NCI-H1436 treated with DMSO at 0.1 percent for 48 hours (cell line): ENCODE measurements around the gene SPATA24.
"Not testable (repeated sequence)": the region's sequence is repeated elsewhere in the genome, so short reads cannot be mapped to it uniquely, and the experiment has no call there.

Experiments
- DNase-seq: peaks from one replicate; lab custom pipeline; 2025; lab: John Stamatoyannopoulos, UW

SPATA24 gene

GRCh38 chr5:139403787-139404483 is at the start of gene SPATA24:
SPATA24 (minus strand) TSS chr5:139404089; CDS start chr5:139404060, 29 bp downstream.
- peak; percentile 90 for DNase-seq

DNA sequence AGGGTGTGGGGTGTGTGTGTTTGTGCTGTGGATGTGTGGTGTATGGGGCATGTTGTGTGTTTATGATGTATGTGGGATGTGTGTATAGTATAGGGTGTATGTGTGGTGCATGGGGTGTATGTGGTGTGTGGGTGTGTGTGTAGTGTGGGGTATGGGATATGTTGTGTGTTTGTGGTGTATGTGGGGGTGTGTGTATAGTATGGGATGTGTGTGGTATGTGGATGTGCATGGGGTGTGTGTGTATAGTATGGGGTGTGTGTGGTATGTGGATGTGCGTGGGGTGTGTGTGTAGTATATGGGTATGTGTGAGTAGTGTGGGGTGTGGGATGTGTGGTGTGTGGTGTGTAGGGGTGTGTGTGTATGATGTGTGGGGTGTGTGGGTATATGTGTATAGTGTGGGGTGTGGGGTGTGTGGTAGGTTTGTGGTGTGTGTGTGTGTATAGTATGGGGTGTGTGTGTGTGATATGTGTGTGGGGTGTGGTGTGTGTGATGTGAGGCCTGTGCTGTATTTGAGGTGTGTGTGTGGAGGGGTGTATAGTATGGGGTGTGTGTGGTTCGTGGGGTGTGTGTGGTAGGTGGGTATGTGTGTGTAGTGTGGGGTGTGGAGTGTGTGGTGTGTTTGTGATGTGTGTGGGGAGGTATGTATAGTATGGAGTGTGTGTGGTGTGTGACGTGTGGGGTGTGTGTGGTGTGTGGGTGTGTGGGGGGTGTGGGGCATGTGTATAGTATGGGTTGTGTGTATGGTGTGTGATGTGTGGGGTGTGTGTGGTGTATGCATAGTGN is 48.2 kb upstream of the SPATA24 start:
- no peak for DNase-seq

DNA sequence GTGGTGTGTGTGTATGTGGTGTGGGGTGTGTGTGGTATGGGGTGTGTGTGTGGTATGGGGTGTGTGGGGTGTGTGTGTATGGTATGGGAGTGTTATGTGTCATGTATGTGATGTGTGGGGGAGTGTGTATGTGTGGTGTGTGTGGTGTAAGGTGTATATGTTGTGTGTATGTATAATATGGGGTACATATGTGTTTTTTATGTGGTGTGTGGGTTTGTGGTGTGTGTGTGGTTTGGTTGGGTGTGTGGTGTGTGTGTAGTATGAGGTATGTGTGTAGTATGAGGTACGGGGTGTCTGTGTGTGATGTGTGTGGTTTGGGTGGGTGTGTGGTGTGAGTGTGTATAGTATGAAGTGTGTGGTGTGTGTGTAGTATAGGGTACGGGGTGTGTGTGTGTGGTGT is 47.3 kb upstream of the SPATA24 start:
- DNase-seq = no peak

- no peak for DNase-seq
Measured at GRCh38 chr5:139446956-139447779, 43.3 kb upstream of the SPATA24 start.

GRCh38 chr5:139445325-139446170 is 41.7 kb upstream of the SPATA24 start:
- no peak for DNase-seq

DNA sequence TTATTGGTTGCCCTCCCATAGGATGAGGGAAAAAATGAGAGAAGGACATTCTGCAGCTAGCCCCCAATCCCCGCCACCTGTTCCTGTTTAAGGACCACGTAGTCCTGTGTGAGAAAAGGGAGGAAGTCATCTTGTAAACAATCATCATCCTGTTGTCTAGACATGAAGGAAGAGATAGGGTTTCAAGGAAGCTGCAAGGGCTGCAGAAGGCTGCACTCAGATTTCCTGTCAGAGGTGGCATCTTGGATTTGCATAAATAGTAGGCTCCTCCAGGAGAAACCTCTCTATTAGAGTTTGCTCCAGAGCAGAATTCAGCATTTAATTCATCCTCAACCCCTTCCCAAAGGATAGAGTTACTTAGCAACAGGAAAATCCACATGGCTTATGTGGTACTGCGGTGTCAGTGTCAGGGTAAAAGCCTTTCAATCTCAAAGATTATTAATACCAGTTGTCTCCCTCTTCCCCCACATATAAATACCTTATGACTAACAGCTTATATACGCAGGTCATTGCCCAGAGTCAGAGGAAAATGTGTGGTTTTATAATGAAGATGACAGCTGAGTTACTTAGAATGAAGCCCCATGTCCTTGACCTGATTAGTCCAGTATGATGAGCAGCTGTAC is 40.1 kb upstream of the SPATA24 start:
- no peak for DNase-seq

- DNase-seq = not testable (repeated sequence)
Measured at GRCh38 chr5:139440416-139440815, 36.5 kb upstream of the SPATA24 start.

GRCh38 chr5:139439013-139439903 is 35.4 kb upstream of the SPATA24 start, which contains the start of gene DNAJC18:
DNAJC18 (minus strand) TSS chr5:139439525; CDS start chr5:139439445, 80 bp downstream.
- peak; percentile 80 for DNase-seq

GRCh38 chr5:139438707-139439012 is 34.8 kb upstream of the SPATA24 start:
- DNase-seq = no peak

- no peak for DNase-seq
Measured at GRCh38 chr5:139435676-139436075, 31.8 kb upstream of the SPATA24 start.

DNA sequence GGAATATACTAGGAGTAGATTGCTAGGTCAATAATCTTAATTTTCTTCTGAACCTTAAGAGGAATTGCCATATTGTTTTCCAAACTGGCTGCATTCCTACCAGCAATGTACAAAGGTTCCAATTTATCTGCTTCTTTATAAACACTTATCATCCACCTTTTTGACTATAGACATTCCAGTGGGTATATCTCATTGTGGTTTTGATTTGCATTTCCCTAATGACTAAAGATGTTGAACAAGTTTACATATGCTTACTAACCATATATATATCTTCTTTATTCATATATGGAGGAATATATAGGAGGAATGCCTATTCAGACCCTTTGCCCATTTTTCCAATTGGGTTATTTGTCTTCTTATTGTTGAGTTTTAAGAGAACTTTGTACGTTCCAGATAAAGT is 27.8 kb upstream of the SPATA24 start:
- no peak for DNase-seq

DNA sequence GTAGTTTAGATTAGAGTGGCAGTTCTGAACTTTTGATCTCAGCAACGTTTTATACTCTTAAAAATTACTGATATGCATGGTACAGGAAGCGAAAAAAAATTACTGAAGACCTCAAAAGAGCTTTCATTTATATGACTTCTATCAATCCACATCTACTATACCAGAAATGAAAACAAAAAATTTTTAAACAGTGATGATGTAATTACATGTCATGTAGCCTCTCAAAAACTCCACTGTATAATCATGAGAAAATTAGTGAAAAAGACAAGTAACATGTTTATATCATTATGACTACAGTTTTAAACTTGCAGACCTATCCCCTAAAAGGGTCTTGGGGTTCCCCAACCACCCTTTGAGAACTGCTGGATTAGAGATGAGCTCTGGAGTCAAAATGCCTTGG is 26.1 kb upstream of the SPATA24 start:
- DNase-seq = no peak

DNA sequence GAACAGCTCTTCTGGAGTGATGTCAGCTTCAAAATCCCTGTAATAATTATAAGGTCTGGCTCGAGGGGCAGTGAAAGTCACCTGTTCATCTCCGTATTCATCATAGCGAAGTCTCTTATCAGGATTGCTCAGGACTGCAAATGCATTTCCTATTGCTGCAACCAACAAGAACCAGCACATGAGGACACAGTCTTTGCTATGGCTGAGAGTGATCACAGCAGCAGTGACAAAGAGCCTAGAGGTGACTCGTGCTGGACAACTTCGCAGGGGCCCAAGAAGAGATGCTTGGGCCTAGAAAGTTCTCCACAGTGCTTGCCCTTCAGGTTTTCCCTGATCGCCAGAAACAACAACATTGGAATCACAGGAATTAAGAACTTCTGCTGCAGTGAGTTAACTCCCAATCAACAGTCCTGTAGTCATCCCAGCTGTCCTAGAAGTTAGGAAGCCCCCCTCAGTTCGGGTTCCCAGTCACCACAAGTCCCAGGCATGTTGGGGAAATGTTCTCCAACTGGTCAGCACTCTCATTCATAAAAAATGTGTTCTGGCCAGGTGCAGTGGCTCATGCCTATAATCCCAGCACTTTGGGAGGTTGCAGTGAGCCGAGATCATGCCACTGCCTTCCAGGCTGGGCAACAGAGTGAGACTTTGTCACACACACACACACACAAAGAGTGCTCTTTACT is 22.5 kb upstream of the SPATA24 start:
- no peak for DNase-seq

DNA sequence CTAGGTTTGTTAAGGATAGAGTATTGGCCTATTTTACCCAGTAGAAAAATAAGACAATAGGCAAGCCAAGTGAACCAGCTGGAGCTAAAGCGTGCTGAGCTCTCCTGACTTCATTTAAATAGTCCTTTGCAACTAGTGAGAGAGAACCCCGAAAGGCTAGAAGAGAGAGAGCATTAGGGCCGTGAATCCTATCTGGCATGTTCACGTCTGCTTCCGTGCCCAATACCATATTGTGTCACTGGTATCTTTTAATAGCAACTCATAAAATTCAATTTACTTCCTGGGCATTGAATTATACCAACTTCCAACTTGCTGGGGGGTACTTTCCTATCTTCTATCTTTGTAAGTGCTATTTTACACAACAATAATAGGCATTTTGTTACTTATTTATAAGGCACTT is 21.6 kb upstream of the SPATA24 start:
- no peak for DNase-seq

DNA sequence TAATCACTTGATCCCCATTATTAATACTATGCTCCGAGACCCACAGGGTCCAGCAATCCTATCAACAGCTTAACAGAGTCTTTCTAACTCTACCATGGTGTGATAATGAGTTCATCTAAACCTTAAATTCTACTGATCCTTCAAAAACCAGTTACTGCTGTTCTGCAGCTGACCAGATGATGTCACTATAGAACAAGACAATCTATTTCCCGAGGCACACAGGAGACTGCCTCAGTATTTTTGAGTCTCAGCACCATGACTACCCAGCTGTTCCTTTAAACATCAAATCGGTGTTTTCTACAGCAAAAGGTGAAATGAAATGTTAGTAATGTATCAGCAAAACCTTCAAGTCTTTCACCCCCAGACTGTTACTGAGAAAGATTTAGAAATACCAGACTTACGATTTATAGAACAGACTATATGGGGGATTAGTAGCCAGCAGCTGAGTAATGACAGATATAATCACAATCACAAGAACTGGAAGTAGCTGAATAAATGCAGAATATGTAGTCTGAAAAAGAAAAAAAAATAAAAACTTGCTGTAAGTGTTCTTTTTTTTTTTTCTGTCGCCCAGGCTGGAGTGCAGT is 18.5 kb upstream of the SPATA24 start:
- DNase-seq = peak; percentile 26

- no peak for DNase-seq
Measured at GRCh38 chr5:139419226-139420192, 15.6 kb upstream of the SPATA24 start.

- DNase-seq = no peak
Measured at GRCh38 chr5:139418793-139419192, 14.9 kb upstream of the SPATA24 start.

DNA sequence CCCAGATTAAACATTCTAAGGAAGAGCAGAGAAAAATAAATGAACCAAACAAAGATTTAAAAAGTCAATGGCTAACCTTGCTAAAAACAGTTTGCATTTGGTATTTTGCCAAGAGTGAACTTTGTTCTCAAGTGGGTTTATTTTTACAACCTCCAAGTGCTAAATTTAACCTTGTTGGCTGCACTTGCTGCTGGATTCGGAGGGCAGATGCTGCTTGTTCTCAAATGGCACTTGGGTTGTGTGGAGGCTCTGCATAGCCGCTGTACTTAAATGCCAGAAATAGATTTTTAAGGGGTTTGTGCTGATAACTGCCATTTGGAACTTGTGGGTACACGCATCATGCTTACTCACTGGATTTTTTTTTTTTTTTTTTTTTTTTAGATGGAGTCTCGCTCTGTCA is 13.3 kb upstream of the SPATA24 start:
- DNase-seq = no peak
